HG02870 (cell line): Measurements from ENCODE around the gene ADGRB3.
A peak's percentile ranks its signal among the peaks of the same experiment; 100 is the strongest.
"Not testable (repeated sequence)": the region's sequence is repeated elsewhere in the genome, so short reads cannot be mapped to it uniquely, and the experiment has no call there.

Experiments used
- ATAC-seq: cut with Tn5 transposase; IDR thresholded peaks from one replicate; pipeline ENCODE4 v1.9.1; 2021; ENCODE audit warnings: mild to moderate bottlenecking, moderate library complexity; ENCODE audit not compliant: unreplicated experiment

Gene ADGRB3

DNA sequence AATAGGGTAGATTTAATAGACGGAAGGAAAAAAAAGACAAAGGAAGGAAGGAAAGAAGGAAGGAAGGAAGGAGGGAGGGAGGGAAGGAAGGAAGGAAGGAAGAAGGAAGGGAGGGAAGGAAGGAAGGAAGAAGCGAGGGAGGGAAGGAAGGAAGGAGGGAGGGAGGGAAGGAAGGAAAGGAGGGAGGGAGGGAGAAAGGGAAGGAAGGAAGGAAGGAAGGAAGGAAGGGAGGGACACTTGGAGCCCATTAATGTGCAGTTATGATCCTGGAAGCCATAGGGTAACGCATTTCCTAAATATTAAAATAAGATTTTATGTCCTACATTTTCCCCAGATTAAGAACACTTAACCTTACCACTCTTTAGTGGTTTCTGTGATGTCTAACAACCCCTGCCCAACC lies 465.7 kb downstream of the ADGRB3 start:
- no peak for ATAC-seq

DNA sequence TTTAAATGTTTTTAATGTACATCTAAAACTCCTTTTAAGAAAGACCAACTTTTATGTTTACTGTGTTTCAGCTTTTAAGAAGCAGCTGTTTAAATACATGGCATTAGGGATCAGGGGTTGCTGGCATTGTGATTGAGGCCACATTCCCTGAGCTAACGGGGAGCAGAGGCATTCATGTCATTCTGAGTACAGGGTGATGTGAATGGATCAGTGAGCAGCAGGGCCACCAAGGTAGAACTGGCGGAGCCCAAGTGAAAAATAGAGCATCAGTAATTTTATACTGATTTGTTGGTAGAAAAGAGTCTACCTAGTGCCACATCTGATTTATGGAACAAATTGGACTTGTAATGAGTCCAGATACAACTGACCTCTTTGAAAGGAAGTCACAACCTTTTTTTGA lies 467.3 kb downstream of the ADGRB3 start:
- no peak for ATAC-seq

- no peak for ATAC-seq
Measured at GRCh38 chr6:69105288-69105687, 470.2 kb downstream of the ADGRB3 start.

DNA sequence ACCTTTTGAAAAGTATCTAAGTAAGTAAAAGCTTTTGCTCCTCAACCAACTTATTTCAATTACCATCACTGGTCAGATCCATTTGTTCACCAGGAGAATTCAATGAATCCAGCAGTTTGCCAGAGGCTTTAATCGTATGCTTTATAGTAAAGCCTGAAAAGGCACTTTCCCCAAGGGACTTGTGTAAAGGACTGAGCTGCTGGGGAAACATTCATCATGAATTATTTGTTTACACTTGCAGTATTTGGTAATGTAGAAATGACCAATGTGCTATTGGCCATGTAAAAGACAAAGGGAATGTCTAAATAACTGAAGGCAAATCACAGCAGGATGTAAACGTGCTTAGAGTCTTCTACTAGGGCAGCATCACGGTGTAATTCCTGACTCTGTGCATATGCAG lies 471.4 kb downstream of the ADGRB3 start:
- ATAC-seq: no peak

DNA sequence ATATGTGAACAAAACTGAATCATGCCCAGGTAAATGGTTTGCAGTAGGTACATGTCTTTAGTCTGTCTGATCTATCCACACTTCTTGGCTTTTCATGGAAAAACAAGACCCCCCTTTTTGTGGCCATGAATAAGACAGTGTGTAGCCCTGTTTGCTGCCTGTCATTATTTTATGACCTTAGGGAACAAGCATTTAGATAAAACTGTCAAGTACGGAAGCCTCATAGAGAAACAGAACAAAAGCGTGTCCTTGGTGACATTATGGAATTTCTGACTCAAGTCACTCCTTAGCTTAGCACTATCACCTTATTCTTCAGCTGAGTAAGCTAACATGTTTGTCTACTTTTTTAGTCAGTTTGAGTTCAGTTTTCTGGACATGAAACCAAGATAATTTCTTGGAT lies 476.2 kb downstream of the ADGRB3 start:
- no peak for ATAC-seq

GRCh38 chr6:69116658-69117057 lies 481.6 kb downstream of the ADGRB3 start:
- ATAC-seq: no peak

DNA sequence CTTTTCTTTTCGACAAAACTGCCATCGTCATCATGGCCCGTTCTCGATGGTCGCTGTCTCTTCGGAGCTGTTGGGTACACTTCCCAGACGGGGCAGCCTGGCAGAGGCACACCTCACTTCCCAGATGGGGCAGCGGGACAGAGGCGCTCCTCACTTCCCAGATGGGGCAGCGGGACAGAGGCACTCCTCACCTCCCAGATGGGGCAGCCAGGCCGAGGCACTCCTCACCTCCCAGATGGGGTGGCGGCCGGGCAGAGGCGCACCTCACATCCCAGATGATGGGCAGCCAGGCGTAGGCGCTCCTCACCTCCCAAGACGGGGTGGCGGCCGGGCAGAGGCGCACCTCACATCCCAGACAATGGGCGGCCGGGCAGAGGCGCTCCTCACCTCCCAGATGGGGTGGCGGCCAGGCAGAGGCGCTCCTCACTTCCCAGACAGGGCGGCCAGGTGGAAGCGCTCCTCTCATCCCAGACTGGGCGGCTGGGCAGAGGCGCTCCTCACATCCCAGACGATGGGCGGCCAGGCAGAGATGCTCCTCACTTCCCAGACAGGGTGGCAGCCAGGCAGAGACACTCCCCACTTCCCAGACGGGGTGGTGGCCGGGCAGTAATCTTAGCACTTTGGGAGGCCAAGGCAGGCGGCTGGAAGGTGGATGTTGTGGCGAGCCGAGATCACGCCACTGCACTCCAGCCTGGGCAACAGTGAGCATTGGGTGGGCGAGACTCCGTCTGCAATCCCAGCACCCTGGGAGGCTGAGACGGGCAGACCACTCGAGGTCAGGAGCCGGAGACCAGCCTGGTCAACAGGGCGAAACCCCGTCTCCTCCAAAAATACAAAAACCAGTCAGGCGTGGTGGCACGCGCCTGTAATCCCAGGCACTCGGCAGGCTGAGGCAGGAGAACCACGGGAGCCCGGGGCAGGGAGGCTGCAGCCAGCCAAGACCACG lies 486.7 kb downstream of the ADGRB3 start:
- not testable (repeated sequence) for ATAC-seq

DNA sequence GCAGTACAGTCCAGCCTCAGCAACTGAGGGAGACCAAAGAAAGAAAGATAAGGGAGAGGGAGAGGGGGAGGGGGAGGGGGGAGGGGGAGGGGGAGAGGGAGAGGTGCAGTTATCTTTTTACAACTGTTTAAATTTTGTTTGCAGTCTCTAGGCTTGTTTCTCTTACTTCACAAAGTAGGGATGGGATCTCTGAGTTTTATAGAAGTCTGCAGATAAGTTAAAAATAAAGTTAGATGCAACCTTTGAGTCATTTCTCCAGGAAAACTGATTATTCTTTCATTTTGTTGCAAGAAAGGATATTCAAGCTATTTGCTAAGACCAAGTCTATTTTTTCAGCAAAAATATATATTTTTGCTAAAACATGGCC lies 487.3 kb downstream of the ADGRB3 start:
- no peak for ATAC-seq

DNA sequence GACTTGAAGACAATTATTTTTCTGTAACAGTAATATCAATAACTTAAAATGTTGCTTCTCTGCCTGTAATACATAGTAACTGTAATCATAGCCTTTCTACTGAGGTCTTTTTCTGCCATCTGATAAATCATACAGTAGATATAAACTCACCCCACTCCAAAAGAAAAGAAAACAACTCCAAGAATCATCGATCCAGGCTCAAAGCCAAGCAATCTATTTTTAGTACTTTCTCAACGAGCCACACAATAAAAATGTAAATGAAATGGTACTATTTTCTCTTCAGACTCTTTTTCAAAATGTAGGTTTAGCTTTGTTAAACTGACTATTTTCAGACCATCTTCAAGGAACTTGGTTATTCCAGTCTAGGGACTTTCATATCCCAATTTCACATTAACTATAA lies 493.3 kb downstream of the ADGRB3 start:
- ATAC-seq: no peak

GRCh38 chr6:69129046-69129445 lies 494.0 kb downstream of the ADGRB3 start:
- ATAC-seq: no peak

GRCh38 chr6:69135927-69136326 lies 500.8 kb downstream of the ADGRB3 start:
- no peak for ATAC-seq

- ATAC-seq: no peak
Measured at GRCh38 chr6:69138148-69138547, 503.1 kb downstream of the ADGRB3 start.

- ATAC-seq: no peak
Measured at GRCh38 chr6:69138893-69139494, 503.9 kb downstream of the ADGRB3 start.

- ATAC-seq: no peak
Measured at GRCh38 chr6:69145062-69145461, 510.0 kb downstream of the ADGRB3 start.

DNA sequence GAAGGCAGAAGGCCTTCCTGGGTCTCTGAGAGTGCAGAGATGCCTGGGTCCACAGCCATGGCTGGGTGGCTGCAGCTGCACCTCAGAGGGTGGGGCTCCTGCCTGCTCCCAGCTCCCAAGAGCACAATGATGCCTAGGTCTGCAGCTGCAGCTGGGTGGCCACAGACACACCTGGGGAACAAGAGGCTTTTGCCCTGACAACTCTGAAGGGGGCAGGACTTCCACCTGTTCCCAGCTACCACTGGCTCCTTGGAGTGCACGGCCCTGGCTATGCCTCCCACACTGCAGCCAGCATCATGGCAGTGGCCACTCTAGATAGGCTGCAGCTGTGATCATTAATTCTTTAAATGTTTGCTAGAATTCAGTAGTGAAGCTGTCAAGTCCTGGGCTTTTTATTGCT lies 511.3 kb downstream of the ADGRB3 start:
- no peak for ATAC-seq

- no peak for ATAC-seq
Measured at GRCh38 chr6:69155467-69155866, 520.4 kb downstream of the ADGRB3 start.

- no peak for ATAC-seq
Measured at GRCh38 chr6:69162811-69163210, 527.7 kb downstream of the ADGRB3 start.

GRCh38 chr6:69164564-69165229 lies 529.6 kb downstream of the ADGRB3 start:
- ATAC-seq: no peak

DNA sequence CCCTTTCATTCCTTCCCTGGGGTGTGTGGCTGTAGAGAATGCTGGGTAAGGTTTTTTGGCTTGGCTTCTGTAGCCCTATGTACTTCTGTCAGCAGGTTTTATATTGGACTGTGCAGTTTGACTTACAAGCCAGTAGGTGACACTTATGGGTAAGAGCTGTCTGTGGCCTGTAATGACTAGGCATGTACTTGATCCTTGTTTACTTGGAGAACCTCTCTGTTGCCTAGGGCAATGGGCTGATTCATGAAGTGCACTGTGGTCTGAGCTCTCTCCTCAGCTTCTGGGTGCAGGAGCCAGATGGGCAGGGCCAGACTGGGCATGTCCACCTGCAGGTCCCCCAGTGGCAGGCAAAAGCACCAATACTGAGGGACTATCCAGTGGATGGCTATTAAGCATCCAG lies 544.6 kb downstream of the ADGRB3 start:
- peak; percentile 47 for ATAC-seq

DNA sequence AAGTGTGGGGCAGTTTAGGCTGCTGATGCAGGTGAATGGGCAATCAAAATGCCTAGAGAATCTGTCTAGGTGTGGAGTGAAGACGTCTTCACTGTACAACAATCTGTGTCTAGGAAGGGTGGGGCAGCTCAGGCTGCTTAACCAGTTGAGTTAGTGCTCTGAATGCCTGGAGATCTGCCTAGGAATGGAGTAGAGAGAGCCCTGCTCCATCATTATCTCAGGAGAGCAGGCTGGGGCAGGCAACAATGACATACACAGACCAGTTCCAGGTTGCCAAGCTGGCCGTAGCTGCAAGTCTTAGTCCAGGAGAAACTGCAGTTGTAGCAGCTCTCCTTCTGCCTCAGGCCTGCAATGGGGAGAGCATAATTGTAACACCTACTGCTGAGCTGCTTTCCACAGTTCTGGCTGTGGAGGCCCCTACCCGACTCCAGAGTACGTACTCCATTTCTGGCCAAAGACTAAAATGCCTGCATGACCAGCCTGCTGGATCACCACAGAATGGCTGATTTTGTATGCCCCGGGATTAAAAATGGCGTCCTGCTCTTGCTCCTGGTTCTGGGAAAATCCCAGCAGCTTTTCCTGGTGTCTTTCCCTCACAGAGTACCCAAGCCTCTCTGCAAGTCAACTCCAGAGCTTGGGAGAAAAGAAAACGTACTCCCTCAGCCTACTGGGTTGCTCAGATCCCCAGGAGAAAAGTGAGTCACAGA lies 545.4 kb downstream of the ADGRB3 start:
- no peak for ATAC-seq

- ATAC-seq: no peak
Measured at GRCh38 chr6:69181964-69182363, 546.9 kb downstream of the ADGRB3 start.
